PC-3 (cell line): Measurements from ENCODE around the gene ZNF20. TPM values are rescaled to one million over a fixed set of nuclear protein-coding genes. Genes with fewer than 3 reads are reported as not detected.

Source experiments
- ATAC-seq: fragments of 200-7000 bp; cut with Tn5 transposase; 2 replicates; pipeline ENCODE4 v1.9.1; 2020; ENCODE audit warnings: mild to moderate bottlenecking, moderate library complexity
- BruUV-seq: library from RNA; stranded (reverse); fragments of 400-500 nt; replicated peaks from 2 replicates; lab custom pipeline; 2021; lab: Mats Ljungman, UMichigan
- CTCF ChIA-PET: fragments of 300-600 bp; sonication (Branson Sonifier 250); formaldehyde crosslinking; loops from one replicate; lab custom pipeline; 2022; ENCODE audit warnings: antibody characterized with exemption; lab: Charles Lee
- POLR2A ChIA-PET: fragments of 300-600 bp; sonication (Branson Sonifier 250); formaldehyde crosslinking; loops from one replicate; lab custom pipeline; 2022; ENCODE audit warnings: antibody characterized with exemption; ENCODE audit not compliant: unreplicated experiment; lab: Charles Lee
- DNase-seq: peaks from one replicate; pipeline ENCODE4 v3.0.0-alpha.2; 2015
- H2AFZ ChIP-seq: fragments of 300-600 bp; sonication (generic); 2 replicates; pipeline ENCODE4 v1.6.0; 2016; ENCODE audit warnings: antibody characterized with exemption, low read length
- H3F3A ChIP-seq: fragments of 300-600 bp; sonication (generic); one replicate; pipeline ENCODE4 v1.6.0; 2017; ENCODE audit warnings: antibody characterized with exemption, low read length, control low read depth, mild to moderate bottlenecking; ENCODE audit not compliant: unreplicated experiment
- H3K27ac ChIP-seq: fragments of 300-600 bp; sonication (generic); 2 replicates; pipeline ENCODE4 v1.5.1; 2016; ENCODE audit warnings: mild to moderate bottlenecking, low read length
- H3K27me3 ChIP-seq: fragments of 300-600 bp; sonication (generic); 2 replicates; pipeline ENCODE4 v1.6.1; 2016; ENCODE audit warnings: low read length, mixed read lengths
- H3K36me3 ChIP-seq: fragments of 300-600 bp; sonication (generic); 2 replicates; pipeline ENCODE4 v1.6.1; 2016; ENCODE audit warnings: low read depth, mixed run types, low read length, mixed read lengths
- H3K4me1 ChIP-seq: fragments of 300-600 bp; sonication (generic); 2 replicates; pipeline ENCODE4 v1.5.1; 2016; ENCODE audit warnings: low read length; ENCODE audit not compliant: insufficient read depth
- H3K4me2 ChIP-seq: fragments of 300-600 bp; sonication (generic); 2 replicates; pipeline ENCODE4 v1.6.0; 2016; ENCODE audit warnings: low read length
- H3K4me3 ChIP-seq: fragments of 300-600 bp; sonication (generic); 2 replicates; pipeline ENCODE4 v1.5.1; 2016; ENCODE audit warnings: mild to moderate bottlenecking, low read length, mixed read lengths
- H3K79me2 ChIP-seq: fragments of 300-600 bp; sonication (generic); 2 replicates; pipeline ENCODE4 v1.6.1; 2017; ENCODE audit warnings: low read length, mixed read lengths
- H3K9ac ChIP-seq: fragments of 300-600 bp; sonication (generic); 2 replicates; pipeline ENCODE4 v1.6.0; 2016; ENCODE audit warnings: mild to moderate bottlenecking, low read length
- H3K9me2 ChIP-seq: fragments of 300-600 bp; sonication (generic); replicated peaks from 2 replicates; pipeline ENCODE4 v1.6.1; 2016; ENCODE audit warnings: mixed run types, low read length, mixed read lengths
- H3K9me3 ChIP-seq: fragments of 300-600 bp; sonication (generic); 2 replicates; pipeline ENCODE4 v1.6.1; 2016; ENCODE audit warnings: low read length, mixed read lengths
- H4K20me1 ChIP-seq: fragments of 300-600 bp; sonication (generic); 2 replicates; pipeline ENCODE4 v1.6.1; 2016; ENCODE audit warnings: low read length, mixed read lengths
- EZH2 ChIP-seq: fragments of 300-600 bp; sonication (generic); IDR thresholded peaks from one replicate; pipeline ENCODE4 v1.6.1; 2017; ENCODE audit warnings: antibody characterized with exemption, mild to moderate bottlenecking, low read length; ENCODE audit not compliant: unreplicated experiment
- EZH2phosphoT487 ChIP-seq: fragments of 300-600 bp; sonication (generic); IDR thresholded peaks from 2 replicates; pipeline ENCODE4 v1.6.1; 2018; ENCODE audit warnings: mild to moderate bottlenecking, antibody characterized with exemption, low read length, borderline replicate concordance
- intact Hi-C: fragments of 100-400 bp; cut with micrococcal nuclease; formaldehyde crosslinking; loops from 2 replicates; pipeline ENCODE4 v1.9.0; 2023
- total RNA-seq: library from RNA; depleted of rRNA; stranded (reverse); fragments of >200 nt; gene quantifications from 2 replicates; pipeline ENCODE4 v1.2.3, GENCODE V29; 2014
- TF ChIP-seq, protein P1 (sequence below): fragments of 300-600 bp; sonication (generic); conservative IDR thresholded peaks from 2 replicates; pipeline ENCODE4 v1.5.1; 2017; ENCODE audit warnings: antibody characterized with exemption, low read depth, mild to moderate bottlenecking, low read length

Gene ZNF20
- total RNA-seq, 1 experiment from 2014 or later, result 5.6 TPM

GRCh38 chr19:12098040-12098439 lies 42.1 kb downstream of the ZNF20 start:
- no peak for ATAC-seq
- intact Hi-C loops, result no loop called here
- Histone ChIP-seq H3K9me3 (peaks cover 30% of the 10 kb centered on the region), H3F3A (no peaks in the 10 kb centered on the region), H3K27me3 (no peaks in the 10 kb centered on the region), H3K79me2 (no peaks in the 10 kb centered on the region), H3K9ac (no peak overlapping the region), H3K27ac (no peak overlapping the region), H3K4me2 (no peak overlapping the region), H3K36me3 (no peaks in the 10 kb centered on the region; the same call in 1 of the 2 replicates), H3K4me3 (no peak overlapping the region), H4K20me1 (no peaks in the 10 kb centered on the region), H2AFZ (no peak overlapping the region), H3K9me2 (no peaks in the 10 kb centered on the region), H3K4me1 (no peaks in the 10 kb centered on the region)
- no peak for TF ChIP-seq EZH2phosphoT487
- TF ChIP-seq, protein P1, sequence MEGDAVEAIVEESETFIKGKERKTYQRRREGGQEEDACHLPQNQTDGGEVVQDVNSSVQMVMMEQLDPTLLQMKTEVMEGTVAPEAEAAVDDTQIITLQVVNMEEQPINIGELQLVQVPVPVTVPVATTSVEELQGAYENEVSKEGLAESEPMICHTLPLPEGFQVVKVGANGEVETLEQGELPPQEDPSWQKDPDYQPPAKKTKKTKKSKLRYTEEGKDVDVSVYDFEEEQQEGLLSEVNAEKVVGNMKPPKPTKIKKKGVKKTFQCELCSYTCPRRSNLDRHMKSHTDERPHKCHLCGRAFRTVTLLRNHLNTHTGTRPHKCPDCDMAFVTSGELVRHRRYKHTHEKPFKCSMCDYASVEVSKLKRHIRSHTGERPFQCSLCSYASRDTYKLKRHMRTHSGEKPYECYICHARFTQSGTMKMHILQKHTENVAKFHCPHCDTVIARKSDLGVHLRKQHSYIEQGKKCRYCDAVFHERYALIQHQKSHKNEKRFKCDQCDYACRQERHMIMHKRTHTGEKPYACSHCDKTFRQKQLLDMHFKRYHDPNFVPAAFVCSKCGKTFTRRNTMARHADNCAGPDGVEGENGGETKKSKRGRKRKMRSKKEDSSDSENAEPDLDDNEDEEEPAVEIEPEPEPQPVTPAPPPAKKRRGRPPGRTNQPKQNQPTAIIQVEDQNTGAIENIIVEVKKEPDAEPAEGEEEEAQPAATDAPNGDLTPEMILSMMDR, result no peak
- TF ChIP-seq EZH2, result no peak
- POLR2A ChIA-PET, result no interaction called here
- no peak for DNase-seq
- CTCF ChIA-PET, result no interaction called here
- BruUV-seq, result no TSS peak

DNA sequence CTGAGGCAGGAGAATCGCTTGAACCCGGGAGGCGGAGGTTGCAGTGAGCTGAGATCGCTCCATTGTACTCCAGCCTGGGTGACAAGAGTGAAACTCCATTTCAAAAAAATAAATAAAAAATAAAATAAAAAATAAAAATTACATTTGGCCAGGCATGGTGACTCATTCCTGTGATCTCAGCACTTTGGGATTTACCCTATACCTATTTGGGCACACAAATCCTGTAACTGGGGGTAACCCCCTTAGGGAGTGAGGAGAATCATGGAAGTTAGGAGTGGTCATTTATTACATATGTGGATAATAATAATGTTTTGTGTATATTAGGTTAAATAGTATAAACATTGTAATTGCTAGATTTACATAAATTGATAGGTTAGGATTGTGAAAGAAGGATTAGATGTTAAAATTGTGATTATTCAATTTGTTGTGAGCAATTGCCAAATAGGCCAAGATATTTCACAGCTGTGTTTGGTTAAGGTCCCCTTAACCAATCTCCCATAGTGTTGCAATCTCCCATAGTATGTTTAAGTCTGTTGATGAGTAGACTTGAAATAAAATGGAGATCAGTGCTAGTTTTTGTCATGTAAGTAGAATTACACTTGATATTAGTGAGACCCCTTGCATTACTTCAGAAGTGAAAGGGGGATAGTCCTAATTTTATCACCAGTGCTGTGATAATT lies 44.9 kb downstream of the ZNF20 start:
- intact Hi-C loops, result no loop called here
- no TSS peak for BruUV-seq
- TF ChIP-seq EZH2phosphoT487 (no peak), EZH2 (no peak)
- TF ChIP-seq, protein P1, result no peak
- Histone ChIP-seq H2AFZ (no peak overlapping the region), H3K27me3 (no peaks in the 10 kb centered on the region), H3K79me2 (no peaks in the 10 kb centered on the region), H3K9me2 (no peaks in the 10 kb centered on the region), H3K9ac (no peak overlapping the region), H3F3A (no peaks in the 10 kb centered on the region), H3K4me1 (no peaks in the 10 kb centered on the region), H3K4me3 (no peak overlapping the region), H4K20me1 (no peaks in the 10 kb centered on the region), H3K4me2 (no peak overlapping the region), H3K9me3 (peaks cover 34% of the 10 kb centered on the region), H3K36me3 (no peaks in the 10 kb centered on the region; the same call in 1 of the 2 replicates), H3K27ac (no peak overlapping the region)
- CTCF ChIA-PET, result no interaction called here
- ATAC-seq (no peak), DNase-seq (no peak)
- POLR2A ChIA-PET, result no interaction called here

GRCh38 chr19:12093777-12094176 lies 46.4 kb downstream of the ZNF20 start:
- DNase-seq, result no peak
- ATAC-seq, result no peak
- Histone ChIP-seq H3F3A (no peaks in the 10 kb centered on the region), H3K9me3 (peaks cover 34% of the 10 kb centered on the region), H3K4me3 (no peak overlapping the region), H4K20me1 (no peaks in the 10 kb centered on the region), H3K27ac (no peak overlapping the region), H3K27me3 (no peaks in the 10 kb centered on the region), H3K9me2 (no peaks in the 10 kb centered on the region), H3K79me2 (no peaks in the 10 kb centered on the region), H3K36me3 (no peaks in the 10 kb centered on the region; the same call in 1 of the 2 replicates), H3K9ac (no peak overlapping the region), H2AFZ (no peak overlapping the region), H3K4me1 (no peaks in the 10 kb centered on the region), H3K4me2 (no peak overlapping the region)
- TF ChIP-seq, protein P1, result no peak
- no peak for TF ChIP-seq EZH2
- no peak for TF ChIP-seq EZH2phosphoT487
- BruUV-seq, result no TSS peak
- POLR2A ChIA-PET, result no interaction called here
- intact Hi-C loops, result no loop called here
- CTCF ChIA-PET, result no interaction called here
